ENCODE data around the gene B4GALT2.
A peak's percentile ranks its signal among the peaks of the same experiment; 100 is the strongest.

The B4GALT2 gene

GRCh38 chr1:44032170-44032790 is 53.3 kb downstream of the B4GALT2 start:
- DNase-seq (ENCODE audit: low read depth, low spot score), result no peak
- H3K4me3 ChIP-seq (ENCODE audit: low read depth, low read length), result no peak overlapping the region
- no peak for TF ChIP-seq CTCF (IDR thresholded peaks at IDR 0.05; ENCODE audit: low read depth, low read length)
- in situ Hi-C loops (cut with HindIII; ENCODE audit: low sequenced_read_pairs), result no loop called here

- in situ Hi-C loops (cut with HindIII; ENCODE audit: low sequenced_read_pairs), result no loop called here
- no peak overlapping the region for H3K4me3 ChIP-seq (ENCODE audit: low read depth, low read length)
- no peak for DNase-seq (ENCODE audit: low read depth, low spot score)
- no peak for TF ChIP-seq CTCF (IDR thresholded peaks at IDR 0.05; ENCODE audit: low read depth, low read length)
Measured at GRCh38 chr1:44033041-44033575, 54.1 kb downstream of the B4GALT2 start.

GRCh38 chr1:44033756-44034155 is 54.7 kb downstream of the B4GALT2 start:
- in situ Hi-C loops (cut with HindIII; ENCODE audit: low sequenced_read_pairs), result no loop called here
- H3K4me3 ChIP-seq (ENCODE audit: low read depth, low read length), result no peak overlapping the region
- TF ChIP-seq CTCF (IDR thresholded peaks at IDR 0.05; ENCODE audit: low read depth, low read length), result no peak
- DNase-seq (ENCODE audit: low read depth, low spot score), result no peak

DNA sequence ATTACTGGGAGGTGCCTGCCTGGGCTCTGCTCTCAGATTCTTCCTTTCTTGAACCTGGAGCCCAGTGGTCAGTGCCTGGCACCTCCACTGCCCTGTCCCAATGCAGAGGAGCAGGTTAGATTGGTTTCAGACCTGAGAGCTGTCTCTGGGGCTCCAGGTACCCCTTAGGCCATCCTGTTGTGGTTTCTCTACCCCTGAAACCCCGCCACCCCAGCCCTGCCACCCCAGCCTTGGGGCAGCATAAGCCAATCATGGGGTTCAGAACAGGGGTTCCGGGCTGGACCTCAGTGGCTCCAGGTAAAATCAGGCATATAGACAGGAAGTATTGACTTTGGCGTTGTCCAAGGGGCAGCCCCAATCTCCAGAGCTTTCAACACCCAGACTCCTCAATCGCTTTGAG is 55.4 kb downstream of the B4GALT2 start:
- H3K4me3 ChIP-seq (ENCODE audit: low read depth, low read length), result no peak overlapping the region
- DNase-seq (ENCODE audit: low read depth, low spot score), result no peak
- TF ChIP-seq CTCF (IDR thresholded peaks at IDR 0.05; ENCODE audit: low read depth, low read length), result no peak
- in situ Hi-C loops (cut with HindIII; ENCODE audit: low sequenced_read_pairs), result no loop called here

DNA sequence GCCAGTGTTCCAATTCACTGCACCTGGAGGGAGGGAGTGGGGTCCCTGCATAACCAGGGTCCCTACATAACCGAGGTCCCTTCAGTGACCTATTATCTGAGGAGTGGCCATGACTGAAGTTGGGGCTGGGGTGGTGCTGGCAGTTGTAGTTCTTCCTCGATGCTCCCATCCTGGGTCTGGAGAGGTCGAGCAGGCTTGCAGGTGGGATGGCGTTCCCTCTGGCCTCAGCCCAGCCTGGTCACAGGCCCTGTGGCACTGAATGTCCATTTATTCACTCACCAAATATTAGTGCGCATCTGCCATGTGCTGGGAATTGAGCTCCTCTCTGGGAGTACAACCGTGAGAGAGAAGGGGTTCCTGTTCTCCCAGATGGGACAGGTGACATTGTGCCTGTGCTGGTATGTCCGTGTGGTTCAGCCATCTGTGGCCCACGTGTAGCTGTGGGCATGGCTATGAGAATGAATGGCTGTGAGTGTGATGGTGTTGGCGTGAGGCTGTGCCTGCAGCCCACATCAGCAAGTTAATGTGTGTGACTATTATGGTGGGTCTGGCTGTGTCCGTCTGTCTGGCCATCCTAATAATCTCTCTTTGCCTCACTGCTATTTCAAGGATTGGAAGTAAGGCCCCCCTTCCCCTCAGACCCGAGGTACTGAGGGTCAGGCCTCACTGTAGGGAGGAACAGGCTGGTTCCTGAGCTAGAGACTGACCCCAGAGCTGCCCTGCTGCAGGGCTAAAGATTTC is 56.1 kb downstream of the B4GALT2 start:
- in situ Hi-C loops (cut with HindIII; ENCODE audit: low sequenced_read_pairs), result no loop called here
- TF ChIP-seq CTCF (IDR thresholded peaks at IDR 0.05; ENCODE audit: low read depth, low read length), result no peak
- no peak for DNase-seq (ENCODE audit: low read depth, low spot score)
- no peak overlapping the region for H3K4me3 ChIP-seq (ENCODE audit: low read depth, low read length)

GRCh38 chr1:44035726-44036408 is 56.9 kb downstream of the B4GALT2 start:
- in situ Hi-C loops (cut with HindIII; ENCODE audit: low sequenced_read_pairs), result no loop called here
- DNase-seq (ENCODE audit: low read depth, low spot score), result no peak

More at GRCh38 chr1:44035726-44036408, 56.9 kb downstream of the B4GALT2 start:
- no peak overlapping the region for H3K4me3 ChIP-seq (ENCODE audit: low read depth, low read length)
- TF ChIP-seq CTCF (IDR thresholded peaks at IDR 0.05; ENCODE audit: low read depth, low read length), result peak; percentile 4
